Measurements from ENCODE around the gene TWIST2.

TWIST2 gene

GRCh38 chr2:238856713-238857567 lies 9.1 kb downstream of the TWIST2 start:
- no peak for DNase-seq (ENCODE audit: low spot score)

- no peak for DNase-seq (ENCODE audit: low spot score)
Observed at GRCh38 chr2:238857959-238858358, 10.1 kb downstream of the TWIST2 start.

DNA sequence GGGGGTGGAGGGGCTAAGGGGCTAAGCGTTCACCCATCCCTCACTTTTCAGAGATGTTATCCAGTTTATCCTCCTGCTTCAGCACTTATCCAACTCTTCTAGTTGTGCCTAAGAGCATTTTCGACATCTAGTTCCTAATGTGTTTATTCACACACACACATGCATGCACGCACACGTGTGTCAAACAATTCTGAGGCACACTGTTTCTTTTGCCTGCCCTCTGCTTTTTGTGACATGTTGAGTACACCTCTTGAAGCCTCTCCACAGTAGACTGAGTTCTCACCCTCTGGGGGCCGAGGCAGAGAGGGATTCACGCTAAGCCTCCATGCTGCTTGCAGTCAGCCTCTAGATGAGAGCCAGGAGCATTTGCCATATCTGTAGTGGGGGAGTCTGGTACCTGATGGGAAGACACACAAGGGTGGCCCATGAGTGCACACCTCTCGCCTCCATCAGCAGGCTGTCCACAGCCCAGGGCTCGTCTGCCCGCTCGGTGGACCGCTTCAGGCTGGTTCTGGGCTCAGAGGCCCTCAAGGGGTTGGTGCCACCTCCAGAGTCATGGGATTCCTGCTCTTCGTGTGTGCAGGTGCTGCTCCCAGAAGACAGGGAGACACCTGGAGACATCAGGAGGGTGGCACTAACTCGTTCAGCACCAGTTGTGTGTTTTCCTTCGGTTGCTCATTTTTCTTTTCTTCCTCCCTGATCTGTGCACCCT lies 11.9 kb downstream of the TWIST2 start:
- DNase-seq (ENCODE audit: low spot score), result no peak

- no peak for DNase-seq (ENCODE audit: low spot score)
Observed at GRCh38 chr2:238861013-238861730, 13.3 kb downstream of the TWIST2 start.

GRCh38 chr2:238861766-238862315 lies 14.0 kb downstream of the TWIST2 start:
- no peak for DNase-seq (ENCODE audit: low spot score)

GRCh38 chr2:238862701-238863100 lies 14.8 kb downstream of the TWIST2 start:
- no peak for DNase-seq (ENCODE audit: low spot score)

DNA sequence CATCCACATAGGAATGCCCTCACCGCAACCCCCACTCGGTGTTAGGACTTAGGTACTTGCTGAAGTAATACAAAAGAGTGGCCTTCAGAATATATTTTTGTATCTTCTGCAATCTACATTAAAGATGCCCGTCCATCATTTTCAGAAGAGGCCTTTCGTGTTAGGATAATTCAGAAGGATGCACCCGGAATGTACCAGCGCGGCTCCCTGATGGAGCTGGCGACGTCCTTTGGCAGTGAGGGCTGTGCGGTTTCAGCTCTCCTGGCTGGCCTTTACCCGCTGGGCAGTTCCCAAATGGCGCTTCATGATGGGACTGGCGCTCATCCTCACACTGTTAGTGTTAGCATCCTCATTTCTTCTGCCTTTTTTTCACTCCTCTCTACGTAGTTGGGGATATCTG lies 15.3 kb downstream of the TWIST2 start:
- DNase-seq (ENCODE audit: low spot score), result no peak

- DNase-seq (ENCODE audit: low spot score), result no peak
Observed at GRCh38 chr2:238863749-238864206, 15.9 kb downstream of the TWIST2 start.

GRCh38 chr2:238864207-238865014 lies 16.5 kb downstream of the TWIST2 start:
- DNase-seq (ENCODE audit: low spot score), result peak; percentile 93

GRCh38 chr2:238865015-238865719 lies 17.3 kb downstream of the TWIST2 start:
- no peak for DNase-seq (ENCODE audit: low spot score)

DNA sequence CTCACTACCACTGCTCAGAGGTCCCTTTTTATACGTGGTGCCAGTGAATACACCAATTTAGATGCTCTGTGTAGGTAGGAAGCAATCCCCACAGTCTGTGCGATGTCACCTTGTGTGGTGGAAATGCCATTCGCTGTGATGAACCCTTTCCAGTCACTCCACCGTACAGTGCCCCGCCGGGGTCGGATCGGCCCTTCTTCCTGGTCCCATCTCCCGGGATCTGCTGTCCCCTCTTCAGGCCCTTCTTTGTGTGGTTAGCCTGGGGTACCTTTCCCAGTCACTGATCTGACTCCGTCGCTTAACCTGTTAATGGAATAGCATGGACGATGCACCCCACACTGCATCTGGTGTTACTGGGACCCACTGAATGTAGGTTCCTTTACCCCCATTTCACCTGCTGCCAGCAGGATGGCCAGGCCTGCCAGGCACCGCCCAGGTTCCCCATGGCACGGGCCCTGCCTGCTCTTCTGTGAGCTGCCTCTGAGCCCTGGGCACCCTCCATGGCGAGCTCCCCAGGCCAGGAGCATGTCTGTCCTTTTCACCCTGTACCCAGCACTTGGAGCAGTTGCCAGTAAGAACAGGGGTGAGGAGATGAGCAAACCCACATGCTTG lies 18.0 kb downstream of the TWIST2 start:
- DNase-seq (ENCODE audit: low spot score), result no peak

- no peak for DNase-seq (ENCODE audit: low spot score)
Observed at GRCh38 chr2:238866656-238867277, 18.9 kb downstream of the TWIST2 start.

DNA sequence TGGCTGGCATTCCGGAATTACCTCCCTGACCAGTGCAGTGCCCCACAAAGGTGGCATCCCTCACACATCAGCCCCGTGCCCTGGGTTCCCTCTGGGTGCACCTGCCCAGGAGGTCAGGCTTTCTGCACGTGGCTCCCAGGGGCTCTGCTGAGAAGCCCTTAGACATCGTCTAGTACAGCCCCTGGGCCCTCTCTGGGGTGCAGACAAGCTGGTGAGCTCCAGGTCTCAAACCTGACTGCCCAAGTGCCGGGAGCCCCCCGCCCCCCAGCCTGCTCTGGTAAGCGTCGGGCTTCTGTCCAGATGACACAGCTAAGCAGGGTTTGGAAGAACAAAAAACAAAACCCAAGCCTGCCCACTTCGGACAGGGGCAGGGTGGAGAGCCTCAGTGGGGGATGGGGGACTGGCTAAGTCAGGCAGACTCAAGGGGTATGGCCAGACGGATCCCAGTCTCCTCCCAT lies 20.2 kb downstream of the TWIST2 start:
- DNase-seq (ENCODE audit: low spot score), result peak; percentile 50

DNA sequence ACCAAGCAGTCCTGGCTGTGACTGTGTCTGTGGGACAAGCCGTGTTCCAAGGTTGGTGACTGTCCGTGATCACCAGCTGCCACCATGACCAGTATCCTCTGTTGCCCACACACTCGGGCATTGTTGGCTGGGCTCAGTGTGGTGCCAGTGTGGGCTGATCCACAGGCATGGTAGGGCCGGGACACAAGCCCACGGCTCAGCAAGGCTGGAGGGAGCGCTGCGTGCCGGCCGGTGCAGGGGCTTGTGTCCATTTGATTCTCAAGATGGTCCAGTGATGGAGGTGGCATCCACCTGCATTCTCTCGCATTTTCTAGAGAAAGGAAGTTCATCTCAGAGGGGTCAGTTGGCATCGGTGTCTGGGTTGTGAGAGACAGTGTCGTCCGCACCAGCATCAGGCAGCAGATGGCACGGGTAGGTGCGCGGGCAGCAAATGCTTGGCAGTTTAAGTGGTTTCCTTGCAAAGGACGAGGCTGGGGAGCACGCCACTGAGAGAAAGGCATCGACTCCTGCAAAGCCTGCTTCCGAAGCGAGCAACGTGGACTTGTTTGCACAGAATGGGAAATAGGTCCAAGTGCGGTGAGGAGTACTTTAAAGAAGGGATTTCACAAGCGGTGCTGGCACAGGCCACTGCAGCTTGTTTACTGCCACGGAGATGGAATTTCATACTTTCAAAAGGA lies 20.9 kb downstream of the TWIST2 start:
- DNase-seq (ENCODE audit: low spot score), result peak; percentile 62

DNA sequence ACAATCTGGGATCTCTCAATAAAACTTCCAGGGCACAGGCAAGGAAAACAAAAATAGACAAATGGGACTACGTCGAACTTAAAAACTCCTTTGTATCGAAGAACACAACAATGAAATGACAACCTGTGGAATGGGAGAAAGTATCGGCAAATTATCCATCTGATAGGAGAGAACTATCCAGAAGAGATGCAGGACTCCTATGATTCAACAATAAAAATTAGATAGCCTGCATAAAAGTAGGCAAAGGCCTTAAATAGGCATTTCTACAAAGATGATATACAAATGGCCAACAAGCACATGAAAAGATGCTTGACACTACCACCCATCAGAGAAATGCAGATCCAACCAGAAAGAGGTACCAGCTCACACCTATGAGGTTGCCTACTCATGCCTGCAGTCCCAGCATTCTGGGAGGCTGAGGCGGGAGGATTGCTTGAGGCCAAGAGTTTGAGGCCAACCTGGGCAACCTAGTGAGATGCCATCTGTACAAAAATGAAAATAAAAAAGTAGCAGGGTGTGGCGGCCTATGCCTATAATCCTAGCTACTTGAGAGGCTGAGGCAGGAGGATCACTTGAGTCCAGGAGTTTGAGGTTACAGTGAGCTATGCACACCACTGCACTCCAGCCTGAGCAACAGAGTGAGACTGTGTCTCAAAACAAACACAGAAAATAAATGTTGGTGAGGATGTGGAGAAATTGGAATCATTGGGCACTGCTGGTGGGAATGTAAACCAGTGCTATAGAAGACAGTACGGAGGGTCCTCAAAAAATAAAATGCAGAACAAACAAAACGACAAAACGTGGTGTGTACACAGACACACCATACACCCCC lies 21.6 kb downstream of the TWIST2 start:
- no peak for DNase-seq (ENCODE audit: low spot score)

DNA sequence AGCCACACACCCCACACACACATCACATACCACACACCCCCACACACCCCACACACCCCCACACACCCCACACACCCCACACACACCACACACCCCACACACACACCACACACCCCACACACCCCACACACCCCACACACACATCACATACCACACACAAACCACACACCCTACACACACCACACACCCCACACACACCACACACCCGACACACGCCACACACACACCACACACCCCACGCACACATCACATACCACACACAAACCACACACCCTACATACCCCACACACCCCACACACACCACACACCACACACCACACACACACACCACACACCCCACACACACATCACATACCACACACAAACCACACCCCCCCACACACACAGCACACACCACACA lies 22.4 kb downstream of the TWIST2 start:
- DNase-seq (ENCODE audit: low spot score), result no peak

- no peak for DNase-seq (ENCODE audit: low spot score)
Observed at GRCh38 chr2:238872026-238872425, 24.1 kb downstream of the TWIST2 start.

Data from AG08395 (cell line).